ENCODE measurements around the gene C4orf51.

Gene C4orf51

GRCh38 chr4:145757188-145757587, 77.2 kb downstream of the C4orf51 start:
- no peak overlapping the region for H3K27ac ChIP-seq (ENCODE audit: low read depth, low read length)
- no peak overlapping the region for H3K4me3 ChIP-seq (ENCODE audit: low read length)
- H3K4me2 ChIP-seq (ENCODE audit: low read length), result no peak overlapping the region
- H3K4me1 ChIP-seq (ENCODE audit: control insufficient read depth, low read depth, low read length), result no peaks in the 10 kb centered on the region
- no peak overlapping the region for H3K18ac ChIP-seq (ENCODE audit: low read length)
- no peaks in the 10 kb centered on the region for H3K79me1 ChIP-seq (ENCODE audit: low read length)
- no peaks in the 10 kb centered on the region for H3K79me2 ChIP-seq (ENCODE audit: control insufficient read depth, insufficient read depth, low read length)
- peaks cover 2% of the 10 kb centered on the region for H3K36me3 ChIP-seq (ENCODE audit: control insufficient read depth, insufficient read depth, low read length)
- no peak overlapping the region for H3K9ac ChIP-seq (ENCODE audit: low read length)
- H2BK120ac ChIP-seq (ENCODE audit: low read depth, low read length), result no peak overlapping the region
- no peak overlapping the region for H3K4ac ChIP-seq (ENCODE audit: low read depth, low read length)
- H3K27me3 ChIP-seq (ENCODE audit: insufficient read depth, low read length, poor library complexity), result no peaks in the 10 kb centered on the region
- no peak overlapping the region for H2BK5ac ChIP-seq (ENCODE audit: low read length)
- DNase-seq, result no peak
- no peak overlapping the region for H2AK5ac ChIP-seq (ENCODE audit: low read length)
- WGBS (ENCODE audit: extremely low coverage, insufficient coverage, low lambda C conversion rate), result no CpG with 5 or more reads among the region's 1 CpG
- no peak overlapping the region for H3K23ac ChIP-seq (ENCODE audit: low read length)
- no peak overlapping the region for H4K5ac ChIP-seq (ENCODE audit: low read length)
- no peak overlapping the region for H3K56ac ChIP-seq (ENCODE audit: low read length)
- H2BK15ac ChIP-seq (replicated peaks; ENCODE audit: low read depth), result no peak overlapping the region
- H4K8ac ChIP-seq (ENCODE audit: low read depth, low read length), result no peak overlapping the region

- Histone ChIP-seq H3K23ac (ENCODE audit: low read length) (no peak overlapping the region), H3K4me1 (ENCODE audit: control insufficient read depth, low read depth, low read length) (no peaks in the 10 kb centered on the region), H3K56ac (ENCODE audit: low read length) (no peak overlapping the region), H3K27ac (ENCODE audit: low read depth, low read length) (no peak overlapping the region), H3K36me3 (ENCODE audit: control insufficient read depth, insufficient read depth, low read length) (peaks cover 2% of the 10 kb centered on the region), H3K9ac (ENCODE audit: low read length) (no peak overlapping the region), H3K4me2 (ENCODE audit: low read length) (no peak overlapping the region), H3K27me3 (ENCODE audit: insufficient read depth, low read length, poor library complexity) (no peaks in the 10 kb centered on the region), H2BK5ac (ENCODE audit: low read length) (no peak overlapping the region), H3K4ac (ENCODE audit: low read depth, low read length) (no peak overlapping the region), H3K79me1 (ENCODE audit: low read length) (no peaks in the 10 kb centered on the region), H4K5ac (ENCODE audit: low read length) (no peak overlapping the region), H4K8ac (ENCODE audit: low read depth, low read length) (no peak overlapping the region), H2BK15ac (replicated peaks; ENCODE audit: low read depth) (no peak overlapping the region), H2AK5ac (ENCODE audit: low read length) (no peak overlapping the region), H2BK120ac (ENCODE audit: low read depth, low read length) (no peak overlapping the region), H3K18ac (ENCODE audit: low read length) (no peak overlapping the region), H3K79me2 (ENCODE audit: control insufficient read depth, insufficient read depth, low read length) (no peaks in the 10 kb centered on the region), H3K4me3 (ENCODE audit: low read length) (no peak overlapping the region)
- WGBS (ENCODE audit: extremely low coverage, insufficient coverage, low lambda C conversion rate), result no CpG with 5 or more reads among the region's 8 CpGs
- no peak for DNase-seq
Observed at GRCh38 chr4:145760176-145760575, 80.2 kb downstream of the C4orf51 start.

GRCh38 chr4:145760961-145761929, 81.3 kb downstream of the C4orf51 start:
- no peak overlapping the region for H3K4me2 ChIP-seq (ENCODE audit: low read length)
- H3K79me1 ChIP-seq (ENCODE audit: low read length), result no peaks in the 10 kb centered on the region
- H3K36me3 ChIP-seq (ENCODE audit: control insufficient read depth, insufficient read depth, low read length), result peaks cover 3% of the 10 kb centered on the region
- H2BK5ac ChIP-seq (ENCODE audit: low read length), result no peak overlapping the region
- no peak for DNase-seq
- H3K27ac ChIP-seq (ENCODE audit: low read depth, low read length), result no peak overlapping the region
- H3K4ac ChIP-seq (ENCODE audit: low read depth, low read length), result no peak overlapping the region
- no peak overlapping the region for H2BK120ac ChIP-seq (ENCODE audit: low read depth, low read length)
- H3K23ac ChIP-seq (ENCODE audit: low read length), result no peak overlapping the region
- H3K27me3 ChIP-seq (ENCODE audit: insufficient read depth, low read length, poor library complexity), result no peaks in the 10 kb centered on the region
- no CpG with 5 or more reads among the region's 49 CpGs for WGBS (ENCODE audit: extremely low coverage, insufficient coverage, low lambda C conversion rate)
- no peak overlapping the region for H3K4me3 ChIP-seq (ENCODE audit: low read length)
- H3K18ac ChIP-seq (ENCODE audit: low read length), result no peak overlapping the region
- no peak overlapping the region for H2BK15ac ChIP-seq (replicated peaks; ENCODE audit: low read depth)
- H3K79me2 ChIP-seq (ENCODE audit: control insufficient read depth, insufficient read depth, low read length), result no peaks in the 10 kb centered on the region
- no peaks in the 10 kb centered on the region for H3K4me1 ChIP-seq (ENCODE audit: control insufficient read depth, low read depth, low read length)
- H4K5ac ChIP-seq (ENCODE audit: low read length), result no peak overlapping the region
- no peak overlapping the region for H4K8ac ChIP-seq (ENCODE audit: low read depth, low read length)
- no peak overlapping the region for H2AK5ac ChIP-seq (ENCODE audit: low read length)
- H3K9ac ChIP-seq (ENCODE audit: low read length), result no peak overlapping the region
- H3K56ac ChIP-seq (ENCODE audit: low read length), result no peak overlapping the region

- no peak overlapping the region for H4K5ac ChIP-seq (ENCODE audit: low read length)
- H3K27ac ChIP-seq (ENCODE audit: low read depth, low read length), result no peak overlapping the region
- H2BK15ac ChIP-seq (replicated peaks; ENCODE audit: low read depth), result no peak overlapping the region
- no peak overlapping the region for H2BK5ac ChIP-seq (ENCODE audit: low read length)
- H4K8ac ChIP-seq (ENCODE audit: low read depth, low read length), result no peak overlapping the region
- no CpG with 5 or more reads among the region's 8 CpGs for WGBS (ENCODE audit: extremely low coverage, insufficient coverage, low lambda C conversion rate)
- no peak overlapping the region for H3K18ac ChIP-seq (ENCODE audit: low read length)
- no peak overlapping the region for H2BK120ac ChIP-seq (ENCODE audit: low read depth, low read length)
- H3K9ac ChIP-seq (ENCODE audit: low read length), result no peak overlapping the region
- H3K4me3 ChIP-seq (ENCODE audit: low read length), result no peak overlapping the region
- H3K4ac ChIP-seq (ENCODE audit: low read depth, low read length), result no peak overlapping the region
- no peaks in the 10 kb centered on the region for H3K79me1 ChIP-seq (ENCODE audit: low read length)
- peaks cover 3% of the 10 kb centered on the region for H3K36me3 ChIP-seq (ENCODE audit: control insufficient read depth, insufficient read depth, low read length)
- H3K27me3 ChIP-seq (ENCODE audit: insufficient read depth, low read length, poor library complexity), result no peaks in the 10 kb centered on the region
- H2AK5ac ChIP-seq (ENCODE audit: low read length), result no peak overlapping the region
- H3K79me2 ChIP-seq (ENCODE audit: control insufficient read depth, insufficient read depth, low read length), result no peaks in the 10 kb centered on the region
- H3K56ac ChIP-seq (ENCODE audit: low read length), result no peak overlapping the region
- DNase-seq, result no peak
- no peak overlapping the region for H3K4me2 ChIP-seq (ENCODE audit: low read length)
- H3K4me1 ChIP-seq (ENCODE audit: control insufficient read depth, low read depth, low read length), result no peaks in the 10 kb centered on the region
- H3K23ac ChIP-seq (ENCODE audit: low read length), result no peak overlapping the region
Observed at GRCh38 chr4:145762719-145763118, 82.8 kb downstream of the C4orf51 start.

GRCh38 chr4:145763399-145763798, 83.5 kb downstream of the C4orf51 start:
- Histone ChIP-seq H2AK5ac (ENCODE audit: low read length) (no peak overlapping the region), H3K18ac (ENCODE audit: low read length) (no peak overlapping the region), H3K27me3 (ENCODE audit: insufficient read depth, low read length, poor library complexity) (no peaks in the 10 kb centered on the region), H3K4me1 (ENCODE audit: control insufficient read depth, low read depth, low read length) (no peaks in the 10 kb centered on the region), H3K79me1 (ENCODE audit: low read length) (no peaks in the 10 kb centered on the region), H3K9ac (ENCODE audit: low read length) (no peak overlapping the region), H3K36me3 (ENCODE audit: control insufficient read depth, insufficient read depth, low read length) (peaks cover 3% of the 10 kb centered on the region), H3K4me2 (ENCODE audit: low read length) (no peak overlapping the region), H2BK15ac (replicated peaks; ENCODE audit: low read depth) (no peak overlapping the region), H3K27ac (ENCODE audit: low read depth, low read length) (no peak overlapping the region), H4K8ac (ENCODE audit: low read depth, low read length) (no peak overlapping the region), H3K4ac (ENCODE audit: low read depth, low read length) (no peak overlapping the region), H4K5ac (ENCODE audit: low read length) (no peak overlapping the region), H3K4me3 (ENCODE audit: low read length) (no peak overlapping the region), H3K79me2 (ENCODE audit: control insufficient read depth, insufficient read depth, low read length) (no peaks in the 10 kb centered on the region), H3K23ac (ENCODE audit: low read length) (no peak overlapping the region), H3K56ac (ENCODE audit: low read length) (no peak overlapping the region), H2BK120ac (ENCODE audit: low read depth, low read length) (no peak overlapping the region), H2BK5ac (ENCODE audit: low read length) (no peak overlapping the region)
- no peak for DNase-seq
- no CpG with 5 or more reads among the region's 4 CpGs for WGBS (ENCODE audit: extremely low coverage, insufficient coverage, low lambda C conversion rate)

Measured in mesendoderm (in vitro differentiated cells).